ENCODE measurements around the gene SIRT7.

SIRT7 gene

DNA sequence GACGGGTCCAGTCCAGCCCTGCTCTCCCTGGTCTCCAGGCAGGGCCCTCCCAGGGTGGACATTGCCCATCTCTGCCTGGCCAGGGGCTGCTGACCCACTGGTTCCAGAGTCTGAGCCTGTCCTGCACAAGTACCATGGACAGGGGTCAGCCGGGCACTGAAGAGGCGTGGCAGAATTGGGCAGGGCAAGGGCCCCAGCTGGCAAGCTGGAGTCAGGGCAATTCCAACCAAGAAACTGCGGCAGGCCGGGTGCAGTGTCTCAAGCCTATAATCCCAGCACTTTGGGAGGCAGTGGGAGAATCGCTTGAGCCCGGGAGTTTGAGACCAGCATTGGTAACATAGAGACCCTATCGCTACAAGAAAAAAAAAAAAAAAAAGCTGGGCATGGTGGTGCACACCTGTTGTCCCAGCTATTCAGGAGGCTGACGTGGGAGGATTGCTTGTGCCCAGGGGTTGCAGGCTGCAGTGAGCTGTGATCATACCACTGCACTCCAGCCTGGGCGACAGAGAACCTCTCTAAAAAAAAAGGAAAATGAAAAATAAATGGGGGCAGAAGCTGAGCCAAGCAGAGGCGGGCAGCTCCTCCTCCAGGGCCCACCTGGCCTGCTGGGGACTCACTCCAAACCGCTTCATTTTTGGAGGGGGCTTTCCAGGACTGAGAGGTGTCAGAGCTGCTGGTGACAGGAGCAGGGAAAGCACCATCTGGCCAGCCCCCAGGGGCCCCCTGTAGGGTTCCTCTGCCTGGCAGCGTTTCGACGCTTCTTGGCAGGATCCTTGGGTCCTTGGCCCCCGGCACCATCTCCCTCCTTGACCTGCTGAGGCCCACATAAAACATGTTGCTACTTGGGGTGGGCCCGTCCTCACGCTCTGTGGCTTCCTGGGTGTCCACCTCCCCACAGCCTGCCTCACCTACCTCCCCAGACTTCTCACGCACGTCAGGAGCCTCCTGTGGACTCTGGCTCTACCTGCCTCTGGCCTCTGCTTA lies 12.5 kb upstream of the SIRT7 start:
- no peak overlapping the region for H3K27ac ChIP-seq
- TF ChIP-seq, protein P1, sequence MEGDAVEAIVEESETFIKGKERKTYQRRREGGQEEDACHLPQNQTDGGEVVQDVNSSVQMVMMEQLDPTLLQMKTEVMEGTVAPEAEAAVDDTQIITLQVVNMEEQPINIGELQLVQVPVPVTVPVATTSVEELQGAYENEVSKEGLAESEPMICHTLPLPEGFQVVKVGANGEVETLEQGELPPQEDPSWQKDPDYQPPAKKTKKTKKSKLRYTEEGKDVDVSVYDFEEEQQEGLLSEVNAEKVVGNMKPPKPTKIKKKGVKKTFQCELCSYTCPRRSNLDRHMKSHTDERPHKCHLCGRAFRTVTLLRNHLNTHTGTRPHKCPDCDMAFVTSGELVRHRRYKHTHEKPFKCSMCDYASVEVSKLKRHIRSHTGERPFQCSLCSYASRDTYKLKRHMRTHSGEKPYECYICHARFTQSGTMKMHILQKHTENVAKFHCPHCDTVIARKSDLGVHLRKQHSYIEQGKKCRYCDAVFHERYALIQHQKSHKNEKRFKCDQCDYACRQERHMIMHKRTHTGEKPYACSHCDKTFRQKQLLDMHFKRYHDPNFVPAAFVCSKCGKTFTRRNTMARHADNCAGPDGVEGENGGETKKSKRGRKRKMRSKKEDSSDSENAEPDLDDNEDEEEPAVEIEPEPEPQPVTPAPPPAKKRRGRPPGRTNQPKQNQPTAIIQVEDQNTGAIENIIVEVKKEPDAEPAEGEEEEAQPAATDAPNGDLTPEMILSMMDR (IDR thresholded peaks at IDR 0.05) = no peak
- H3K4me3 ChIP-seq = no peak overlapping the region
- no peak for DNase-seq (ENCODE audit: low spot score)

DNA sequence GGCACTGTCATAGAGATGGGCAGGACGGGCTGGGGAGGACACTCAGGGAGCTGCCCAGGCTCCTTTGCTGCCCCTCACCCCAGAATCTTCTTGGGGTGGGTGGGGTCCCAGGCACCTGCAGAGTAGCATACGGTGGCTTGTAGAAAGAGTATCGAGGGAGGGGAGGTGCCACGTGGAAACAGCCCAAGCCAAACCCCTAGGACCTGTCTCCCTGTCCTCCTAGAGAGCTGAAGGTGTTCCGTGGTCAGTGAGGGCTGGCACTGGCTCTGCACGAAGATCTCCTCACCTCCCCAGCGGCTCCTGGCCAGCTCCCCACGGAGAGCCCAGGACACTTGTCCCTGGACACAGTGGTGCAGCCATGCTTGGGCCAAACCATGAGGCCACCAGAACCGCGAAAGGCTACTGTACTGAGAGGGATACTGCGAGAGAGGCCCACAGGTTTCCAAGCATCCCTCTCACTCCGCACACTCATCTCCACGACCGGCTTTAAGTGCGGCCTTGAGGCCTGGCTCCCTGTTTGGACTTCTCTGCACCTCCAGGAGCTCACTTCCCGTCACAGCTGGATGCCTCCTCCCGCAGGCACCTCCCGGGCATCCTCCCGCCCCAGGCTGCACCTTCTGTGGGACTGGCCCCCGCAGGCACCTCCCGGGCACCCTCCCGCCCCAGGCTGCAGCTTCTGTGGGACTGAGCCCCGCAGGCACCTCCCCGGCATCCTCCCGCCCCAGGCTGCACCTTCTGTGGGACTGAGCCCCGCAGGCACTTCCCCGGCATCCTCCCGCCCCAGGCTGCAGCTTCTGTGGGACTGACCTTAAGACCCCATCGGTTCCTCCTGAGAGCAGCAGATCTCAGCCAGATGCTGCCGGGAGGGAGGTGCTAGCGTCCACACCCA lies 11.5 kb upstream of the SIRT7 start:
- DNase-seq (ENCODE audit: low spot score) = no peak
- no peak overlapping the region for H3K27ac ChIP-seq
- H3K4me3 ChIP-seq = no peak overlapping the region
- TF ChIP-seq, protein P1 (IDR thresholded peaks at IDR 0.05) = no peak

DNA sequence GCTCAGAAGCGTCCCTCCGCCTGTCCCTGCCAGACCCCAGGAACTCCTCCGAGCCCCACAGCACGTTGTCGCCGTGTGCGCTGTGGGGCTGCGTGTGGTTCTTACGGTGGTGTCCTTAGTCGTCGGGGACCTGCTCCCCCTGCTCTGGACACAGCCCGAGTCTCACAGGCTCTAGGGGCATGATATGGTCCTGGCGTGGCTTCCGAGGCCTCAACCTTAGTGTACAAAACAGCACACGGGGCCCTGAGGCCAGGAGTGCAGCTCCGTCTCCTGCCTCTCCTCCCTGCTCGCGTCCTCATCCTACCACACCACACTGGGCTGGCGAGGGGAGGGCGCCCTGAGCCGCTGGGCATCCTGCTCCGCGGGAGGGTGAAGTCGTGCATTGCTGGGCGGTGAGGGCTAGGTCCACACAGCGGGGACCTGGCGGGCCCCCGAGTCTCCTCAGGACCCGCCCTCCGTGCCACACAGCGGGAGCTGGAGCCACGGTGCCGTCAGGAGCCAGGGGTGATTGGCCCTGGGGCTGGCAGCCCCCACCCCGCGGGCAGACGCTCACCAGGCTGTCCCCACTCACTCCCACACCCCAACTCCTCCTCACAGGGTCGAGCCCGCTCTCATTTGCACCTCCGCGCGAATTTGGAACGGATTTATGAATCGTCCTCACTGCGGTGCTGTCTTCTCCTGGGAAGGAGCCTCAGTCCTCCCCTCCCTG lies 10.7 kb upstream of the SIRT7 start:
- TF ChIP-seq, protein P1 (IDR thresholded peaks at IDR 0.05) = no peak
- peak overlapping the region in 1 of 2 donors; percentile 98 for H3K27ac ChIP-seq
- DNase-seq (ENCODE audit: low spot score) = no peak

DNA sequence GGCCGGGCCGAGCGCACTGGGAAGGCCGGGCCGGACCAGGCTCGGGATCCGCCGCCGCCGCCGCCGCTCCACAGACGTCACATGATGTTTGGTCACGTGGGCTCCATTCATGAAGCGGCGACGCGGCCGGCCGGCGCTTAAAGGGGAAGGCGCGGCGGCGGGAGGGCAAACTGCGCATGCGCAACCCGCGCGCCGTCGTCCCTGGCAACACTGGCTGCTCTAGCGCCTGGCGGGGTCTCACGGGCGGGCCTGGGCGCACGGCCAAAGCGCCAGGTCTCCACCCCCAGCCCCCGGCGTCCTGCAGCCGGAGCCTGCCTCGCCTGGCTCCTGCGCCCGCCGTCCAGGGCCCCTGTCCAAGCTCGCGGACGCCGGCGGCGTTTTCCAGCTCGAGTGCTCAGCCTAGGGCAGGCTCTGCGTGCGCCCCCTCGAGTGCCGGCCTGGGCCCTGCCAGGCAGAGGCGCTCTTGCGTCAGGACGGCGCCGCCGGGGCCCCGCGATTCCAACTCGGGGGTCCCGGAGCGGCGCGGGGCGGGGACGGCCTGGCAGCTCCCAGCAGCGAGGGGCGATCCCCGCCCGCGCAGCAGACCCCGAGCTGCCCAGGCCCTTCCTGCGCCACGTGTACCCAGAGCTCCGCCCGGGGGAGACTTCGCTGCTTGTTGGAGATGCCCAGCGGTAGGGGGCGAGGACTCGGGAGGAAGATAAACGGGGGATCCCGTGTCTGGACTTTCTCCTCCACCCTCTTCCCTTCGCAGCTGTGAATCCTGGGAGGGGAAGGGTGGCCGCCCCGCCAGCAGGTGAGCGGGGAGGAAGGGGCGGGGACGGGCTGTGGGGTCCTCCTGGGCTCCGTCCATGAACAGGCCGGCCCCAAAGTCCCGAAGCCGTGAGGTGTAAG lies 9.9 kb upstream of the SIRT7 start, which contains the start of gene MAFG:
TSS of gene MAFG (minus strand) at position 83 of the 891 bp plus-strand sequence. CDS start 4,550 bp downstream, outside the sequence.
- peak within 1 kb of the TSS; percentile 100 for H3K4me3 ChIP-seq
- DNase-seq (ENCODE audit: low spot score) = peak; percentile 93
- H3K27ac ChIP-seq = peak within 1 kb of the TSS; percentile 87 to 98
- TF ChIP-seq, protein P1 (IDR thresholded peaks at IDR 0.05) = no peak

More for the DNA sequence above, 10.7 kb upstream of the SIRT7 start:
- H3K4me3 ChIP-seq = peak overlapping the region; percentile 100

DNA sequence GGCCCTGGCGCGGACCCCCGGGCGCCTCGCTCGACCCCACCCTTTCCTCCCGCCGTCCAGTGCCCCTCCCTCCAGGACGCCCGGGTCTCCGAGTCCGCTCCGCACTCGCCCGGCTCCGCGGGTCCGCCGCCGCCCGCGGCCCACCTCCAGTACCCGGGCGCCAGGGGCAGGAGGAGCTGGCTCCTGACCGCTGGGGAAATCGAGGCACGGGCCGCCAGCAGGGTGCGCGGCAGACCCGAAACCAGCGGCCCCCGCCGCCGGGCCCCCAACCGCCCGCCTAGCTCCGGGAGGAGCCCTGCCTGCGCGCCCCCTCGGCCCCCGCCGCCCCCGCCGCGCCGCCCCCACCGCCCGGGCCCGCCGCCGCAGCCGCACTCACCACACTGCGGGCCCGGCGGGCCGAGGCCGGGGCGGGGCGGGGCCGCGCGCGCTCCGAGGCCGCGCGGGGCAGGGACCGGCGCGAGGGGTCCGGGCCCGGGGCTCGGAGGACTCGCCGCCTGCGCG lies 9.2 kb upstream of the SIRT7 start:
- TF ChIP-seq, protein P1 (IDR thresholded peaks at IDR 0.05) = no peak
- H3K27ac ChIP-seq = peak overlapping the region; percentile 87 to 98
- DNase-seq (ENCODE audit: low spot score) = no peak
- peak overlapping the region; percentile 100 for H3K4me3 ChIP-seq

All from coronary artery (tissue), 2 donors.